ENCODE data around the gene SMYD3. TPM values are rescaled to one million over a fixed set of nuclear protein-coding genes. Genes with fewer than 3 reads are reported as not detected.

Gene SMYD3
- polyA plus RNA-seq, 2 of the 4 experiments (the other 2 are of a cell fraction): 18.2 to 35.2 TPM

DNA sequence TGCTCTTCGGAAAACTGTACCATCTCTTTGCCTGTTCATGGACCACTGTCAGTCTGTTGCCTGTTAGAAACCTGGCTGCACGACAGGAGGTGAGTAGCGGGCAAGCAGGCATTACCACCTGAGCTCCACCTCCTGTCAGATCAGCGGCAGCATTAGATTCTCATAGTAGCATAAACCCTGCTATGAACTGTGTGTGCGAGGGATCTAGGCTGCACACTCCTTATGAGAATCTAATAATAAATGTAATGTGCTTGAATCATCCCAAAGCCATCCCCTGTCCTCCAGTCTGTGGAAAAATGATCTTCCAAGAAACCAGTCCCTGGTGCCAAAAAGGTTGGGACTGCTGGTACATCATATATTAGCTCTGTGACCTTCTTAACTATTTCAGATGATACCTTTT is 110.0 kb downstream of the SMYD3 start:
- ATAC-seq (no peak), DNase-seq (ENCODE audit: low read depth in 1 of 2, low spot score in 1 of 2) (no peak), FAIRE-seq (no peak)
- no peaks in the 10 kb centered on the region for H3K4me1 ChIP-seq
- ChIA-PET POLR2A (no interaction called here), CTCF (no interaction called here)
- no peak overlapping the region for H3K4me3 ChIP-seq
- H3K9me3 ChIP-seq: no peaks in the 10 kb centered on the region
- WGBS (ENCODE audit: missing lambda C conversion rate): 92% methylated on average over 5 of the region's 5 CpGs
- H3K27ac ChIP-seq: no peak overlapping the region
- TF ChIP-seq, protein P1, sequence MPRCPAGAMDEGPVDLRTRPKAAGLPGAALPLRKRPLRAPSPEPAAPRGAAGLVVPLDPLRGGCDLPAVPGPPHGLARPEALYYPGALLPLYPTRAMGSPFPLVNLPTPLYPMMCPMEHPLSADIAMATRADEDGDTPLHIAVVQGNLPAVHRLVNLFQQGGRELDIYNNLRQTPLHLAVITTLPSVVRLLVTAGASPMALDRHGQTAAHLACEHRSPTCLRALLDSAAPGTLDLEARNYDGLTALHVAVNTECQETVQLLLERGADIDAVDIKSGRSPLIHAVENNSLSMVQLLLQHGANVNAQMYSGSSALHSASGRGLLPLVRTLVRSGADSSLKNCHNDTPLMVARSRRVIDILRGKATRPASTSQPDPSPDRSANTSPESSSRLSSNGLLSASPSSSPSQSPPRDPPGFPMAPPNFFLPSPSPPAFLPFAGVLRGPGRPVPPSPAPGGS (IDR thresholded peaks at IDR 0.05): no peak
- no peak for TF ChIP-seq KDM5A (IDR thresholded peaks at IDR 0.05)
- no peak for TF ChIP-seq RAD21 (conservative IDR thresholded peaks at IDR 0.05 in 1 of 2, IDR thresholded peaks at IDR 0.05 in 1 of 2)
- TF ChIP-seq SMC3 (IDR thresholded peaks at IDR 0.05): no peak
- TF ChIP-seq, protein P2, sequence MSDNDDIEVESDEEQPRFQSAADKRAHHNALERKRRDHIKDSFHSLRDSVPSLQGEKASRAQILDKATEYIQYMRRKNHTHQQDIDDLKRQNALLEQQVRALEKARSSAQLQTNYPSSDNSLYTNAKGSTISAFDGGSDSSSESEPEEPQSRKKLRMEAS (IDR thresholded peaks at IDR 0.05): no peak
- TF ChIP-seq ELK1 (IDR thresholded peaks at IDR 0.05; ENCODE audit: low read depth, low read length): no peak
- no peak for TF ChIP-seq CBX8 (IDR thresholded peaks at IDR 0.05)
- TF ChIP-seq, protein P3, sequence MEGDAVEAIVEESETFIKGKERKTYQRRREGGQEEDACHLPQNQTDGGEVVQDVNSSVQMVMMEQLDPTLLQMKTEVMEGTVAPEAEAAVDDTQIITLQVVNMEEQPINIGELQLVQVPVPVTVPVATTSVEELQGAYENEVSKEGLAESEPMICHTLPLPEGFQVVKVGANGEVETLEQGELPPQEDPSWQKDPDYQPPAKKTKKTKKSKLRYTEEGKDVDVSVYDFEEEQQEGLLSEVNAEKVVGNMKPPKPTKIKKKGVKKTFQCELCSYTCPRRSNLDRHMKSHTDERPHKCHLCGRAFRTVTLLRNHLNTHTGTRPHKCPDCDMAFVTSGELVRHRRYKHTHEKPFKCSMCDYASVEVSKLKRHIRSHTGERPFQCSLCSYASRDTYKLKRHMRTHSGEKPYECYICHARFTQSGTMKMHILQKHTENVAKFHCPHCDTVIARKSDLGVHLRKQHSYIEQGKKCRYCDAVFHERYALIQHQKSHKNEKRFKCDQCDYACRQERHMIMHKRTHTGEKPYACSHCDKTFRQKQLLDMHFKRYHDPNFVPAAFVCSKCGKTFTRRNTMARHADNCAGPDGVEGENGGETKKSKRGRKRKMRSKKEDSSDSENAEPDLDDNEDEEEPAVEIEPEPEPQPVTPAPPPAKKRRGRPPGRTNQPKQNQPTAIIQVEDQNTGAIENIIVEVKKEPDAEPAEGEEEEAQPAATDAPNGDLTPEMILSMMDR (IDR thresholded peaks at IDR 0.05): no peak
- TF ChIP-seq FOSB (CRISPR knock-in tag; IDR thresholded peaks at IDR 0.05): no peak
- TF ChIP-seq POLR2A (IDR thresholded peaks at IDR 0.05; ENCODE audit: low read length): no peak
- TF ChIP-seq ZNF302 (CRISPR knock-in tag; IDR thresholded peaks at IDR 0.05): no peak
- no peak for TF ChIP-seq ATOH8 (CRISPR knock-in tag; IDR thresholded peaks at IDR 0.05; ENCODE audit: low read depth)
- TF ChIP-seq NR3C1 (IDR thresholded peaks at IDR 0.05): no peak
- TF ChIP-seq CBX2 (IDR thresholded peaks at IDR 0.05; ENCODE audit: borderline replicate concordance, low read depth): no peak
- no peak for TF ChIP-seq GATA3 (IDR thresholded peaks at IDR 0.05; ENCODE audit: borderline replicate concordance)
- no peak for TF ChIP-seq E2F6 (IDR thresholded peaks at IDR 0.05; ENCODE audit: borderline replicate concordance, low read depth)
- TF ChIP-seq CHD4 (IDR thresholded peaks at IDR 0.05; ENCODE audit: borderline replicate concordance): no peak
- TF ChIP-seq ZSCAN20 (CRISPR knock-in tag; IDR thresholded peaks at IDR 0.05): no peak
- TF ChIP-seq, protein P4, sequence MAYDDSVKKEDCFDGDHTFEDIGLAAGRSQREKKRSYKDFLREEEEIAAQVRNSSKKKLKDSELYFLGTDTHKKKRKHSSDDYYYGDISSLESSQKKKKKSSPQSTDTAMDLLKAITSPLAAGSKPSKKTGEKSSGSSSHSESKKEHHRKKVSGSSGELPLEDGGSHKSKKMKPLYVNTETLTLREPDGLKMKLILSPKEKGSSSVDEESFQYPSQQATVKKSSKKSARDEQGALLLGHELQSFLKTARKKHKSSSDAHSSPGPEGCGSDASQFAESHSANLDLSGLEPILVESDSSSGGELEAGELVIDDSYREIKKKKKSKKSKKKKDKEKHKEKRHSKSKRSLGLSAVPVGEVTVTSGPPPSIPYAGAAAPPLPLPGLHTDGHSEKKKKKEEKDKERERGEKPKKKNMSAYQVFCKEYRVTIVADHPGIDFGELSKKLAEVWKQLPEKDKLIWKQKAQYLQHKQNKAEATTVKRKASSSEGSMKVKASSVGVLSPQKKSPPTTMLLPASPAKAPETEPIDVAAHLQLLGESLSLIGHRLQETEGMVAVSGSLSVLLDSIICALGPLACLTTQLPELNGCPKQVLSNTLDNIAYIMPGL (CRISPR knock-in tag; IDR thresholded peaks at IDR 0.05; ENCODE audit: borderline replicate concordance): no peak
- no peak for TF ChIP-seq KDM1A (IDR thresholded peaks at IDR 0.05; ENCODE audit: low read depth)
- no peak overlapping the region for H3K4me2 ChIP-seq

GRCh38 chr1:246396322-246396721 is 110.8 kb downstream of the SMYD3 start:
- ChIA-PET CTCF (no interaction called here), POLR2A (no interaction called here)
- Histone ChIP-seq H3K4me3 (no peak overlapping the region), H3K9me3 (no peaks in the 10 kb centered on the region), H3K27ac (no peak overlapping the region), H3K4me1 (no peaks in the 10 kb centered on the region), H3K4me2 (no peak overlapping the region)
- no peak for FAIRE-seq
- no peak for ATAC-seq
- no peak for DNase-seq (ENCODE audit: low read depth in 1 of 2, low spot score in 1 of 2)
- 73% methylated on average over 6 of the region's 6 CpGs for WGBS (ENCODE audit: missing lambda C conversion rate)
- TF ChIP-seq POLR2AphosphoS2 (conservative IDR thresholded peaks at IDR 0.05; ENCODE audit: low read length) (no peak), CBX2 (IDR thresholded peaks at IDR 0.05; ENCODE audit: borderline replicate concordance, low read depth) (no peak), FOSB (CRISPR knock-in tag; IDR thresholded peaks at IDR 0.05) (no peak), BHLHE40 (IDR thresholded peaks at IDR 0.05; ENCODE audit: low read depth, low read length) (no peak), JUN (IDR thresholded peaks at IDR 0.05) (no peak), ESRRA (IDR thresholded peaks at IDR 0.05; ENCODE audit: borderline replicate concordance, low read length) (no peak), ELK1 (IDR thresholded peaks at IDR 0.05; ENCODE audit: low read depth, low read length) (no peak), RARB (CRISPR knock-in tag; IDR thresholded peaks at IDR 0.05) (no peak), ZC3H11A (IDR thresholded peaks at IDR 0.05) (no peak), ZFP36 (IDR thresholded peaks at IDR 0.05; ENCODE audit: borderline replicate concordance, partially characterized antibody) (no peak), RAD21 (conservative IDR thresholded peaks at IDR 0.05 in 1 of 2, IDR thresholded peaks at IDR 0.05 in 1 of 2) (no peak), CEBPB (IDR thresholded peaks at IDR 0.05) (no peak), GATA3 (IDR thresholded peaks at IDR 0.05; ENCODE audit: borderline replicate concordance) (no peak)
